ENCODE data around the gene AK6.
"Not testable (repeated sequence)": the region's sequence is repeated elsewhere in the genome, so short reads cannot be mapped to it uniquely, and the experiment has no call there.

Gene AK6

GRCh38 chr5:69335341-69335935 is 33.9 kb downstream of the AK6 start:
- no peak for DNase-seq (ENCODE audit: low spot score)

- DNase-seq (ENCODE audit: low spot score) = peak; percentile 80
Measured at GRCh38 chr5:69334793-69335268, 34.5 kb downstream of the AK6 start.

- DNase-seq (ENCODE audit: low spot score) = not testable (repeated sequence)
Measured at GRCh38 chr5:69333668-69334315, 35.5 kb downstream of the AK6 start.

GRCh38 chr5:69331528-69332445 is 37.5 kb downstream of the AK6 start:
- DNase-seq (ENCODE audit: low spot score) = no peak

- DNase-seq (ENCODE audit: low spot score) = no peak
Measured at GRCh38 chr5:69329905-69330489, 39.3 kb downstream of the AK6 start.

- no peak for DNase-seq (ENCODE audit: low spot score)
Measured at GRCh38 chr5:69326365-69326764, 43.0 kb downstream of the AK6 start.

GRCh38 chr5:69317391-69317790 is 51.9 kb downstream of the AK6 start:
- DNase-seq (ENCODE audit: low spot score) = no peak

- DNase-seq (ENCODE audit: low spot score) = no peak
Measured at GRCh38 chr5:69315972-69316371, 53.3 kb downstream of the AK6 start.

GRCh38 chr5:69313428-69313827 is 55.9 kb downstream of the AK6 start:
- no peak for DNase-seq (ENCODE audit: low spot score)

- no peak for DNase-seq (ENCODE audit: low spot score)
Measured at GRCh38 chr5:69312459-69313160, 56.7 kb downstream of the AK6 start.

GRCh38 chr5:69309380-69309779 is 59.9 kb downstream of the AK6 start:
- no peak for DNase-seq (ENCODE audit: low spot score)

GRCh38 chr5:69308046-69308553 is 61.2 kb downstream of the AK6 start:
- DNase-seq (ENCODE audit: low spot score) = no peak

GRCh38 chr5:69305512-69305911 is 63.8 kb downstream of the AK6 start:
- DNase-seq (ENCODE audit: low spot score) = no peak
